OCI-LY3 (cell line): Measurements from ENCODE around the gene KIAA0040.

ENCODE experiments used
- CTCF ChIP-seq: fragments of 200-600, 300-600 bp; sonication (generic); IDR thresholded peaks from 2 replicates; pipeline ENCODE4 v1.5.1; 2014; ENCODE audit warnings: antibody characterized with exemption, low read length, low read depth
- EZH2phosphoT487 ChIP-seq: fragments of 200-600 bp; shearing (Covaris generic); IDR thresholded peaks from 2 replicates; pipeline ENCODE4 v1.6.1; 2018; ENCODE audit warnings: antibody characterized with exemption, mixed run types, low read depth

- TF ChIP-seq CTCF (no peak), EZH2phosphoT487 (no peak)
Measured at GRCh38 chr1:175129644-175129996, 63.0 kb downstream of the KIAA0040 start.
